Caki2 (cell line): ENCODE measurements around the gene FGF16. TPM values are rescaled to one million over a fixed set of nuclear protein-coding genes. Genes with fewer than 3 reads are reported as not detected.
A peak's percentile ranks its signal among the peaks of the same experiment; 100 is the strongest.
"Not testable (repeated sequence)": the region's sequence is repeated elsewhere in the genome, so short reads cannot be mapped to it uniquely, and the experiment has no call there.

ENCODE experiments used
- DNase-seq: peaks from one replicate; pipeline ENCODE4 v3.0.0-alpha.2; 2015; ENCODE audit warnings: low read depth
- in situ Hi-C: cut with HindIII; loops from 2 replicates; pipeline ENCODE4 v1.10.0; 2016; ENCODE audit warnings: low sequenced_read_pairs, low pct_unique_long_range_greater_than_20kb, mixed read lengths
- total RNA-seq: library from RNA; depleted of rRNA; stranded (reverse); fragments of >200 nt; shearing (Covaris generic); gene quantifications from 2 replicates; pipeline ENCODE4 v1.2.3, GENCODE V29; 2014; ENCODE audit warnings: low replicate concordance

Gene FGF16
- total RNA-seq, 1 experiment from 2014 or later: not detected

- DNase-seq: peak; percentile 8
- in situ Hi-C loops: no loop called here
Observed at GRCh38 chrX:77442728-77443127, 4.5 kb upstream of the FGF16 start.

GRCh38 chrX:77444075-77444474 is 3.1 kb upstream of the FGF16 start:
- in situ Hi-C loops: no loop called here
- DNase-seq: no peak

- in situ Hi-C loops: no loop called here
- DNase-seq: no peak
Observed at GRCh38 chrX:77444545-77444944, 2.6 kb upstream of the FGF16 start.

- DNase-seq: no peak
- in situ Hi-C loops: no loop called here
Observed at GRCh38 chrX:77446029-77446585, 1.1 kb upstream of the FGF16 start.

- no peak for DNase-seq
- in situ Hi-C loops: no loop called here
Observed at GRCh38 chrX:77447653-77448569, 722 bp downstream of the FGF16 start.

GRCh38 chrX:77450415-77450814 is 3.2 kb downstream of the FGF16 start:
- in situ Hi-C loops: no loop called here
- no peak for DNase-seq

- in situ Hi-C loops: no loop called here
- DNase-seq: no peak
Observed at GRCh38 chrX:77450996-77451395, 3.8 kb downstream of the FGF16 start.

- in situ Hi-C loops: no loop called here
- no peak for DNase-seq
Observed at GRCh38 chrX:77453190-77453589, 6.0 kb downstream of the FGF16 start.

GRCh38 chrX:77455437-77455836 is 8.2 kb downstream of the FGF16 start:
- in situ Hi-C loops: no loop called here
- DNase-seq: no peak

- in situ Hi-C loops: no loop called here
- DNase-seq: no peak
Observed at GRCh38 chrX:77484045-77484444, 36.9 kb downstream of the FGF16 start.

GRCh38 chrX:77493677-77494553 is 46.7 kb downstream of the FGF16 start:
- in situ Hi-C loops: no loop called here
- DNase-seq: peak; percentile 1

GRCh38 chrX:77500164-77500563 is 53.0 kb downstream of the FGF16 start:
- in situ Hi-C loops: not testable (repeated sequence)

GRCh38 chrX:77502951-77503525 is 55.8 kb downstream of the FGF16 start:
- in situ Hi-C loops: no loop called here
- DNase-seq: no peak

More at GRCh38 chrX:77500164-77500563, 53.0 kb downstream of the FGF16 start:
- DNase-seq: not testable (repeated sequence)

- DNase-seq: no peak
- in situ Hi-C loops: no loop called here
Observed at GRCh38 chrX:77505227-77505626, 58.0 kb downstream of the FGF16 start.
